ENCODE data around the gene RIOK1. TPM values are rescaled to one million over a fixed set of nuclear protein-coding genes. Genes with fewer than 3 reads are reported as not detected.

Gene RIOK1
- total RNA-seq, 1 donor from 2014 or later: 24.1 TPM

GRCh38 chr6:7404546-7404945, 14.9 kb downstream of the RIOK1 start:
- H3K27me3 Mint-ChIP-seq (ENCODE audit: low read depth): no peaks in the 10 kb centered on the region
- no peak for TF ChIP-seq CTCF (IDR thresholded peaks at IDR 0.05; ENCODE audit: unreplicated experiment)
- no peak overlapping the region for H3K4me3 Mint-ChIP-seq
- H3K36me3 Mint-ChIP-seq: peaks cover 45% of the 10 kb centered on the region
- no peaks in the 10 kb centered on the region for H3K9me3 Mint-ChIP-seq
- no peaks in the 10 kb centered on the region for H3K4me1 Mint-ChIP-seq
- no peak for DNase-seq (ENCODE audit: low spot score in 2 of 2, unreplicated experiment in 2 of 2)
- no peak overlapping the region for H3K27ac Mint-ChIP-seq

- no peak for TF ChIP-seq CTCF (IDR thresholded peaks at IDR 0.05; ENCODE audit: unreplicated experiment)
- no peak for DNase-seq (ENCODE audit: low spot score in 2 of 2, unreplicated experiment in 2 of 2)
- Mint-ChIP-seq H3K36me3 (peaks cover 51% of the 10 kb centered on the region), H3K27ac (no peak overlapping the region), H3K4me3 (no peak overlapping the region), H3K27me3 (ENCODE audit: low read depth) (no peaks in the 10 kb centered on the region), H3K4me1 (no peaks in the 10 kb centered on the region), H3K9me3 (no peaks in the 10 kb centered on the region)
Observed at GRCh38 chr6:7406743-7407142, 17.1 kb downstream of the RIOK1 start.

GRCh38 chr6:7409740-7410139, 20.1 kb downstream of the RIOK1 start:
- Mint-ChIP-seq H3K36me3 (peaks cover 52% of the 10 kb centered on the region), H3K9me3 (no peaks in the 10 kb centered on the region), H3K4me3 (no peak overlapping the region), H3K4me1 (peaks cover 20% of the 10 kb centered on the region), H3K27me3 (ENCODE audit: low read depth) (no peaks in the 10 kb centered on the region), H3K27ac (no peak overlapping the region)
- no peak for DNase-seq (ENCODE audit: low spot score in 2 of 2, unreplicated experiment in 2 of 2)
- TF ChIP-seq CTCF (IDR thresholded peaks at IDR 0.05; ENCODE audit: unreplicated experiment): no peak

- no peak for TF ChIP-seq CTCF (IDR thresholded peaks at IDR 0.05; ENCODE audit: unreplicated experiment)
Observed at GRCh38 chr6:7410851-7411250, 21.2 kb downstream of the RIOK1 start.

GRCh38 chr6:7411328-7411727, 21.7 kb downstream of the RIOK1 start:
- H3K36me3 Mint-ChIP-seq: peaks cover 47% of the 10 kb centered on the region
- no peak overlapping the region for H3K4me3 Mint-ChIP-seq
- no peak for TF ChIP-seq CTCF (IDR thresholded peaks at IDR 0.05; ENCODE audit: unreplicated experiment)
- H3K4me1 Mint-ChIP-seq: peaks cover 25% of the 10 kb centered on the region
- H3K27ac Mint-ChIP-seq: no peak overlapping the region
- no peaks in the 10 kb centered on the region for H3K27me3 Mint-ChIP-seq (ENCODE audit: low read depth)
- no peaks in the 10 kb centered on the region for H3K9me3 Mint-ChIP-seq
- no peak for DNase-seq (ENCODE audit: low spot score in 2 of 2, unreplicated experiment in 2 of 2)

More at GRCh38 chr6:7410851-7411250, 21.2 kb downstream of the RIOK1 start:
- no peaks in the 10 kb centered on the region for H3K27me3 Mint-ChIP-seq (ENCODE audit: low read depth)
- no peak overlapping the region for H3K4me3 Mint-ChIP-seq
- peaks cover 48% of the 10 kb centered on the region for H3K36me3 Mint-ChIP-seq
- no peak overlapping the region for H3K27ac Mint-ChIP-seq
- no peak for DNase-seq (ENCODE audit: low spot score in 2 of 2, unreplicated experiment in 2 of 2)
- H3K9me3 Mint-ChIP-seq: no peaks in the 10 kb centered on the region
- peaks cover 25% of the 10 kb centered on the region for H3K4me1 Mint-ChIP-seq
